HFF-Myc (cell line): Measurements from ENCODE around the gene HTT.

Experiments
- DNase-seq: peaks from one replicate; pipeline ENCODE4 v3.0.0-alpha.2; 2011; ENCODE audit warnings: low read depth; ENCODE audit errors: extremely low read depth
- H3K4me3 ChIP-seq: replicated peaks from 2 replicates; pipeline ENCODE4 v1.5.1; 2011; ENCODE audit warnings: low read depth, mild to moderate bottlenecking, control low read depth, low read length
- TF ChIP-seq, protein P1 (sequence below): IDR thresholded peaks from 2 replicates; pipeline ENCODE4 v1.5.1; 2012; ENCODE audit warnings: mild to moderate bottlenecking, low read depth, low read length, control low read depth; ENCODE audit errors: missing control alignments

HTT gene

DNA sequence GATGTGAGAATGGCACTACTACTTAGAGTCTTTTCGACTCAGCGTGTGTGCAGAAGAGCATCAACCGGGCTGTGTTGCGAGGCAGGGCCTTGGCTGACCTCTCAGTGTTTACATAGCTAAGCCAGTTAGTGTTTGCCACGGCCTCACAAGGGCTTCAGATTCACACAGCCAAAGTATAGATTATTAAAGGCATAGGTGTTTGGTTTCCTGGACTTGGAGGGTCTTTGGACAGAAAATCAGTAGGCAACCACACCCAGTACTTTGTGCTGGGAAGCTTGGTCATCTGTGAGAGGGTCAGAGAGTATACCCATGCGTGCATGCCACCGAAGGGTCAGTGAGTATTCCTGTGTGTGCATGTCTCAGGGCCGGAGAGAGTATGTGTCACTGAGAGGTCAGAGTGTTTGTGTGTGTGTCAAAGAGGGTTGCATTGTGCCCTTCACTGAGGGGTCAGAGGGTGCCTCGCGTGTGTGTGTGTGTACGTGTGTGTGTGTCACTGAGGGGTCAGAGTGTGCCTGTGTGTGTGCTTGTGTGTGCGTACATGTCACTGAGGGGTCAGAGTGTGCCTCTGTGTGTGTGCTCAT is 104.7 kb downstream of the HTT start:
- TF ChIP-seq, protein P1, sequence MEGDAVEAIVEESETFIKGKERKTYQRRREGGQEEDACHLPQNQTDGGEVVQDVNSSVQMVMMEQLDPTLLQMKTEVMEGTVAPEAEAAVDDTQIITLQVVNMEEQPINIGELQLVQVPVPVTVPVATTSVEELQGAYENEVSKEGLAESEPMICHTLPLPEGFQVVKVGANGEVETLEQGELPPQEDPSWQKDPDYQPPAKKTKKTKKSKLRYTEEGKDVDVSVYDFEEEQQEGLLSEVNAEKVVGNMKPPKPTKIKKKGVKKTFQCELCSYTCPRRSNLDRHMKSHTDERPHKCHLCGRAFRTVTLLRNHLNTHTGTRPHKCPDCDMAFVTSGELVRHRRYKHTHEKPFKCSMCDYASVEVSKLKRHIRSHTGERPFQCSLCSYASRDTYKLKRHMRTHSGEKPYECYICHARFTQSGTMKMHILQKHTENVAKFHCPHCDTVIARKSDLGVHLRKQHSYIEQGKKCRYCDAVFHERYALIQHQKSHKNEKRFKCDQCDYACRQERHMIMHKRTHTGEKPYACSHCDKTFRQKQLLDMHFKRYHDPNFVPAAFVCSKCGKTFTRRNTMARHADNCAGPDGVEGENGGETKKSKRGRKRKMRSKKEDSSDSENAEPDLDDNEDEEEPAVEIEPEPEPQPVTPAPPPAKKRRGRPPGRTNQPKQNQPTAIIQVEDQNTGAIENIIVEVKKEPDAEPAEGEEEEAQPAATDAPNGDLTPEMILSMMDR, result no peak
- no peak overlapping the region for H3K4me3 ChIP-seq
- no peak for DNase-seq

DNA sequence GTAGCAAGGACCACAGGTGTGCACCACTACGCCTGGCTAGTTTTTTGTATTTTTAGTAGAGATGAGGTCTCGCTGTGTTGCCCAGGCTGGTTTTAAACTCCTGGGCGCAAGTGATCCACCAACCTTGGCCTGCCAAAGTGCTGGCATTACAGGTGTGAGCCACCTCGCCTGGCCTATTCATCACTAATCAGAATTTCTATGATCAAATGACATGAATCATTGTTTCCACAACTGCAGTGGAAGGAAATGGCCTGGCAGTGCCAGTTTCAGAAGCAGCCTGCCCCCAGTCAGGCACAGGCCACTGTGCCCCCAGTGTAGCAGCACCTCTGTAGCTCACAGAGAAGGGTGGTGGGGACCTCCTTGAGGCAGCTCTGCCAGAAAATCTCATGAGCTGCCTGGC is 108.5 kb downstream of the HTT start:
- H3K4me3 ChIP-seq, result no peak overlapping the region
- TF ChIP-seq, protein P1, result no peak
- no peak for DNase-seq

DNA sequence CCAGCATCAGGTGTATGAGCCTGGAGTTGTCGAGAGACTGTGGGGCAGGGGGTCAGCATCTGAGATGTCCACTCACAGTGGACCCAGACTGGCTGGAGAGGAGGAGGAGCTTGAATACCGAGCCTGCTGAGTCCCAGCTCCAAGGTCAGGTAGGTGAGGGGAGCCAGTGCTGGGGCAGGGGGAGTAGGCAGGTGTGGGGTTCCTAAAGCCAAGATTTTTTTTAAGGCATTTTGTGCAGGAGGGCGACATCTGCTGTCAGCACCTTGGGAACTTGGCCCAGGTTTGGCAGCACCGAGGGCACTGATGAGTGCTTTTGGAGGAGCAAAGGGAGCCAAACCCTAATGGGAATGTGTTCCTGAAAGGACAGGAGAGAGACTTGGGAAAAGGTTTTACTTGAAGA is 110.2 kb downstream of the HTT start:
- DNase-seq, result no peak
- TF ChIP-seq, protein P1, result no peak
- no peak overlapping the region for H3K4me3 ChIP-seq

DNA sequence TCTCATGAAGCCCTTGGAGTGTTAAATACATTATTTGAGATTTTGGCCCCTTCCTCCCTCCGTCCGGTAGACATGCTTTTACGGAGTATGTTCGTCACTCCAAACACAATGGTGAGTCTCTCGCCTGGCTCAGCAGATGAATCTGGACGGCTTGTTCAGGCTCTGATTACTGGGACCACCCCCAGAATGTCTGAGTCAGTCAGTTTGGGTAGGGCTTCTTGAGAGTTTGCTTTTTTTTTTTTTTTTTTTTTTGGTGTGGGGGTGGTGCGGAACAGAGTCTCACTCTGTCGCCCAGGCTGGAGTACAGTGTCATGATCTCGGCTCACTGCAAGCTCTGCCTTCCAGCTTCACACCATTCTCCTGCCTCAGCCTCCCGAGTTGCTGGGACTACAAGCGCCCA is 112.1 kb downstream of the HTT start:
- H3K4me3 ChIP-seq, result no peak overlapping the region
- no peak for DNase-seq
- TF ChIP-seq, protein P1, result no peak

DNA sequence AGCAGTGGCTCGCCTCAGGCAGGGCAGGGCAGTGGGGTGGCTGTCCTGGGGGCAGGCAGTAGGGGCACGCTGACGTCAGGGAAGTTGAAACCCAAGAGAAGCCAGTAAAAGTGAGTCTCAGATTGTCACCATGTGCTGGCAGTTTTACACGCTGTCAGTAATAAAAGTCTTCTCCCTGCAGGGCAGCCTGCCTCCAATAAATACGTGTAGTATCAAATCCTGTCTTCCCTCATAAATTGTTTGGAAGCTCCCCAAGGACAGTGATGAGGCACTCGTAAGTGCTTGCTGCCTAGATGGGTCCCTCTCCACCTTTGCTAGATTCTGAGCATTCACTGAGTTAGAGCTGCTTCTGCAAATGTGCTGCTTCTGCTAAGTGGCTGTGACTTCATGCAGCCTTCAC is 113.6 kb downstream of the HTT start:
- H3K4me3 ChIP-seq, result no peak overlapping the region
- TF ChIP-seq, protein P1, result no peak
- DNase-seq, result no peak

DNA sequence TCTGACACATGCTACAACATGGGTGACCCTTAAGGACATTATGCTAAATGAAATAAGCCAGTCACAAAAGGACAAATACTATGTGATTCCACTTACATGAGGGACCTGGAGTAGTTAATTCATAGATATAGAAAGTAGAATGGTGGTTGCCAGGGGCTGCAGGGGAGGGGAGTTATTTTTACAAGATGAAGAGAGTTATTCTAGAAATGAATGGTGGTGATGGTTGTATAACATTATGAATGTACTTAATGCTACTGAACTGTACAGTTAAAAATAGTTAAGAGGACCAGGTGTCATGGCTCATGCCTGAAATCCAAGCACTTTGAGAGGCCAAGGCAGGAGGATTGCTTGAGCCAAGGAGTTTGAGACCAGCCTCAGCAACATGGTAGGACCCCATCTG is 115.0 kb downstream of the HTT start:
- DNase-seq, result no peak
- no peak overlapping the region for H3K4me3 ChIP-seq
- TF ChIP-seq, protein P1, result no peak

DNA sequence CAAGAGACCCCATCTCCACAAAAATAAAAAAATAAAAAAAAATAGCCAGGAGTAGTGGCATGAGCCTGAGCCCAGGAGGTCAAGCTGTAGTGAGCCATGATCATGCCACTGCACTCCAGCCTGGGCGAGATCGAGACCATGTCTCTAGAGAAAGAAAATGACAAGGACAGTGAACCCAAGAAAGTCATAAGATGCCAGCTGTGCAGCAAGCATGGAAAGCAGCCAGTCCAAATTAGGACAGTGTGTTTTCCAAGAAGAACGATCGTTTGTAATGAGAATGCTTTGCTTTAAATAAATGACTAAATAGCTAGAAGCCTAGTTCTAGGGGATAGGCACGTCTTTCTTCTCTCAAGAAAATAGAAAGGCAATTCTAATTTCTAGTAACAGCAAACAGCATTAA is 116.1 kb downstream of the HTT start:
- TF ChIP-seq, protein P1, result no peak
- DNase-seq, result no peak
- H3K4me3 ChIP-seq, result no peak overlapping the region
